GM21423 (cell line): ENCODE results near the gene BARD1.
"Not testable (repeated sequence)": the region's sequence is repeated elsewhere in the genome, so short reads cannot be mapped to it uniquely, and the experiment has no call there.

ENCODE experiments used
- ATAC-seq: cut with Tn5 transposase; IDR thresholded peaks from one replicate; pipeline ENCODE4 v1.9.1; 2021; ENCODE audit warnings: mild to moderate bottlenecking, moderate library complexity; ENCODE audit not compliant: unreplicated experiment

BARD1 gene

GRCh38 chr2:214808981-214809750 lies at the start of gene BARD1:
TSS of gene BARD1 (minus strand) at chr2:214809683. CDS start at chr2:214809569, 114 bp downstream.
- peak; percentile 21 for ATAC-seq

GRCh38 chr2:214856137-214856536 lies 46.7 kb upstream of the BARD1 start:
- ATAC-seq = no peak

DNA sequence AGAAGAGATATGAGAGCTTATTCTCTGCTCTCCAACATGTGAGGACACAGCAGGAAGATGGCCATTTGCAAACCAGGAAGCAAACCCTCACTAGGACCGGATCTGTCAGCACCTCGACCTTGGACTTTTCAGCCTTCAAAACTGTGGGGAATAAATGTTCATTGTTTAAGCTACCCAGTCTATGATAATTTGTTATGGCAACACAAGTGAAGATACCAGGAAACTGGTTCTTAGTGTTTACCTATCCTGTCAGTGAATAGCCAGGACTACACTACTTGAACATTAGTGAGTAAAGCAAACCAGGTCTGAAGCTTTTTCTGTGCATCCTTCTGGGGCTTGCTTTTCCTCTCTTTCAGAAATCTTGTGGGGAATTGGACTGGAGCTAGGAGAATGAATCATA lies 44.4 kb upstream of the BARD1 start:
- no peak for ATAC-seq

DNA sequence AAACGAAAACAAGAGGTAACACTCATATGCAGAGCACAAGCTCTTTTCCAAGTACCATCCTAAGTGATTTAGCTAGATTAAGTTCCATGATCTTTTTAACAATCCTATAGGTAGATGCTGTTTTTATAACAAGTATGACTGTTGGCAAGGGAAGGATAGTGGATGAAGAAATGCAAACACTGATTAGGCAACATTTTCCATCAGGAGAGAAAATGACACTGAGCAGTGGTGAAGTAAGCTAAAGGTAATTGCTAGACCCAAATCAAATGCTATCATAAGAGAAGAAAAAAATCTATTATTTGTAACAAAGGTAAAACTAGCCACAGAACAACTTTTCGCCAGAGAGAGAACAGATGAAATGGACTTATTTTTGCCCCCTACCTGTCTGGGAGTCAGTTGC lies 34.3 kb upstream of the BARD1 start:
- no peak for ATAC-seq

- peak; percentile 77 for ATAC-seq
These were observed 30.0 kb upstream of the BARD1 start for GRCh38 chr2:214839464-214839863.

DNA sequence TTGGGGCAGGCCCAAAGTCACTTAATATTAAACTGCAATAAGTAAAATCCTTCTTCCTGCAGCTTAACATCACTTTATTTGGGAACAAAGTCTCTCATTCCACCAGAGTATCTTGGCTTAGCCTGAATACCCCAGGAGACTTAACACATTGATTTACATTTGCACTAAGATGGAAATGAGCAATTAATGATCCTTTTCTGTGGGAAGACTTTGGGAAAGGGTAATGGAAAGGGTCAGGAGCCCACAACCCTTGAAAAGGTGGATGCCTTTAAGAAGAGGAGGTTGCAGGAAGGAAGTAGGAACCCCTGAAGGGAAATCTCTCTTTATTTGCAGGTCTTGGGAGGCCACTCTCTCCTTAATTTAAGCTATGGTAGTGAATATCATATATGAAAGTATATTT lies 28.0 kb upstream of the BARD1 start:
- no peak for ATAC-seq

DNA sequence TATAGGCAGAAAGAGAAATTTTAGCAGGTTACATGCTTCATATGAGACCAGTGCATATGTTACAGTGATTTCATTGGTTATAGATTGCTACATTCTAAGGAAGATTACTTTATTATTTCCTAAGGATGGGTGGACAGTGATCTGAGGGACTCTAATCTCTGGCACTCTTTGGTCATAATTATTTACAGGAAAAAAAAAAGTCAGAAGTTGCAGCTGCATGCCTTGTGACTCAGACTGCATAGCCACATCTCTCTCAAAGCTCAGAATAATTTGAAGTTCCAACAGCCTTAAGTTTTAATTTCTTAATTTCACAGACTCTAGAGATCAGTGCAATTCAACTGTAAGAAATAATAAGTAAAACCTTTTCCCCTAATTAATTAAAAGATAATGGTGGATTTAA lies 27.1 kb upstream of the BARD1 start:
- ATAC-seq = no peak

- ATAC-seq = no peak
These were observed 21.4 kb upstream of the BARD1 start for GRCh38 chr2:214830794-214831346.

- ATAC-seq = no peak
These were observed 6.6 kb upstream of the BARD1 start for GRCh38 chr2:214816008-214816533.

GRCh38 chr2:214810671-214811070 lies 1.2 kb upstream of the BARD1 start:
- no peak for ATAC-seq

DNA sequence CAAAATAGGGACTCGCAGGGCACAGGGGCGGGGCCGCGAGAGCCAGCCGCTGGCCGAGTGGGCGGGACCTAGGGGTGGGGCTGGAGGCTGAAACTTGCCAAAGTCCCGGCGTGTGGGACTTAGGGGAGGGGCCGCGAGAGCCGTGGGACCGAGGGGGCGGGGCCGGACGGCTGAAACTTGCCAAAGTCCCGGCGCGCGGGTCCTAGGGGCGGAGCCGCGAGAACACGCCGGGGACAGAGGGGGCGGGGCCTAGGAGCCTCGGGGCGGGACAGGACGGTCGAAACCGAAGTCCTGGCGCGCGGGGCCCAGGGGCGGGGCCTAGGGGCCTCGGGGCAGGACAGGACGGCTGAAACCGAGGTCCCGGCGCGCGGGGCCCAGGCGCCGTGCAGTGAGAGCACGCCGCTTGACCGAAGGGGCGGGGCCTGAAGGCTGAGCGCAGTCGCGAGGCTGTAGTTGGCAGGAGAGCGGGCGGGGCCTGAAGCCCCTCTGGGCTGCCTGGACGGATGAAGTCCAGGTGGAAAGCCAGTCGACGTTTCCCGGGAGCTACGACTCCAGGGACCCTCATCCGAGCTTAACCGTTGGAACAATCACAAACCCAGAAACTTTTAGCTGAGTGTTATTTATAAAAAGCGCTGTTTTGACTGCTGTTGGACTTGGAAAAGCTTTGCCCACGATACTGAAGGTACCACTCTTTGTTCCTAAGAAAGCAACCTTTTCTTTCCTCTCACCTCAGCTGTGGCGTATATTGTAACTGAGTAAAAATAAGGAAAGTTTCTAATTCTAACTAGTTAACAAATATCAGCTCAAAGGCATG lies 475 bp upstream of the BARD1 start:
- peak; percentile 86 for ATAC-seq

GRCh38 chr2:214807653-214808052 lies 1.8 kb downstream of the BARD1 start:
- no peak for ATAC-seq

- no peak for ATAC-seq
These were observed 7.6 kb downstream of the BARD1 start for GRCh38 chr2:214801768-214802397.

DNA sequence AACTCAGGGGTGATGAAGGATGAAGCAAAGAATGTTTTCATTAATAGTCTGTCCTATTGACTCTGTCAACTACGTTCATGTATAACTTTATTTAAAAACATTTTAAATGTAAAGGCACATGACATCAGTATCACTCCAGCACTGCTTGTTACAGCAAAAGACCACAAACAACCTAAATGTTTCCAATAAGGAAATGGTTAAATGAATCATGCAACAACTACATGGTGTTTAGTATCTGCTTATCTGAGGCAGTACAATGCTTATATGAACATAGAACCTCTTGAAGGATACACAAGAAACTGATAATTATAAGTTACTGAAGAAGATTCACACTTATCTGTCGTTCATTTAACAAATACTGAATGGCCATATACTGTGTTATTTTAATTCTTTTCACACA lies 8.4 kb downstream of the BARD1 start:
- no peak for ATAC-seq

DNA sequence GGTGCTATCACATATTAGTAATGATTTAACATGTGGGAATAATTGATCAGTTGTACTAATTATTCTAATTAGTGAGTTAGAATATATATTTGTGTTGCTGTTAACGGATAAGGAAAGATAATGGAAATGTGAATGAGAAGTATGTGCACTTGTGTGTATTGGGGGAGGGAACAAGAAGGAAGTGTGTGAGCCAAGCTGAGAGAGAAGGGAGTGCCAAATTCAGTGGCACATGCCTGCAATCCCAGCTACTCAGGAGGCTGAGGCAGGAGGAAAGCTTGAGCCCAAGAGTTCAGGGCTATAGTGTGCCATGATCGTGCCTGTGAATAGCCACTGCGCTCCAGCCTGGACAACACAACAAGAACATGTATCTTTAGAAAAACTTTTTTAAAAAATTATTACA lies 9.3 kb downstream of the BARD1 start:
- no peak for ATAC-seq

- ATAC-seq = no peak
These were observed 12.6 kb downstream of the BARD1 start for GRCh38 chr2:214796911-214797310.

- not testable (repeated sequence) for ATAC-seq
These were observed 26.3 kb downstream of the BARD1 start for GRCh38 chr2:214783181-214783580.

- no peak for ATAC-seq
These were observed 26.8 kb downstream of the BARD1 start for GRCh38 chr2:214782671-214783070.

DNA sequence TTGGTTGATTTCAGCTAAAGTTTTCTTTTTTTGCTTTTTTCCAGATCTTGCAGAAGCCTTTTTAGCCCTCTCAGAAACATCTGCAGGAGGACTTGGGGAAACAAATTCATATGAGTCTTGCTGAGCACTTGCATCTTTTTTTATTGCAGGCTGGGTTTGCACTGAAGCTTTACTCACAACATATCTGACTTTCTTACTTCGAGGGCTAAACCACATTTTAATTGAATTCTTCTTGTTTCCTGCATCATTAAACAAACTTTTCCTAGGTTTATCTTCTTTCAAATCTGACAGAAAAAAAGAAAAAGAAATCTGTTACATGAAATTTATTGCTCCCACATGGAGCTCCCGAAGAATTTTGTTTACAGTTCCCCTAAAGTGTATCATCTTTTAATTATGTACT lies 28.3 kb downstream of the BARD1 start:
- ATAC-seq = no peak

DNA sequence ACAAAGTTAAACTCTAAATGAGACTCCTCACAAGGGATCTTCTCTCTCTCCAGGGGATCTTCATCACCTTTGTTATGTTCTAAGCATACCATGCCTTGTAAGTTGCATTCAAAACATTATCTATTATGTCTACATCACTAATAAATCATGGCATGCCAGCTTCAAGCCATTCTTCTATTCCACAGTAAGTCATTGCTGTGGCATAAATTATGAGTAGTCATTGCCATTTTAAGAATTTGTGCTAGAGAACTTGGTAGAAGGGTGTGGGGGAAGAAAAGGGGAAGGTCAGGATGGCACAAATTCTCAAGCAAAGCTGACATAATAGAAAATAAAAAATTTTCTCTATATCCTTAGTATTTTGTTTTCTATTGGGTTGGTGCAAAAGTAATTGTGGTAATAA lies 33.5 kb downstream of the BARD1 start:
- no peak for ATAC-seq

DNA sequence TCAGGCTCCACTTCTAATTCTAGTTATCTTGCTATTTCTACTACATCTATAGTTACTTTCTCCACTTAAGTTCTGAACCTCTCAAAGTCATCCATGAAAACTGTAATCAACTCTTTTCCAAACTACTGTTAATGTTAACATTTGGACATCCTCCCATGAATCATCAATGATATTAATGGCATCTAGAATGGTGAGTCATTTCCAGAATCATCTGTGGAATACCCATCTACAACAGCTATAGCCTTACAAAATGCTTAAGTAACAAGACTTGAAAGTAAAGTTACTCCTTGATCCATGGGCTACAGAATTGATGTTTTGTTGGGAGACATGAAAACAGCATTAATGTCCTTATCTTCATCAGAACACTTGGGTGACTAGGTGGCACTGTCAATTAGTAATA lies 35.4 kb downstream of the BARD1 start:
- ATAC-seq = no peak
